NCI-H82 treated with DMSO at 0.1 percent for 48 hours (cell line): Measurements from ENCODE around the gene PLA2G4A.

Experiments
- DNase-seq: peaks from one replicate; lab custom pipeline; 2025; ENCODE audit not compliant: unreplicated experiment; lab: John Stamatoyannopoulos, UW

PLA2G4A gene

GRCh38 chr1:186828611-186829454 is at the start of gene PLA2G4A:
TSS of gene PLA2G4A (plus strand) at chr1:186828949. CDS start at chr1:186854355, 25,406 bp downstream.
- DNase-seq: peak; percentile 47

- DNase-seq: no peak
These were observed 48.7 kb upstream of the PLA2G4A start for GRCh38 chr1:186780076-186780475.

GRCh38 chr1:186781730-186782129 is 47.0 kb upstream of the PLA2G4A start:
- DNase-seq: no peak

- no peak for DNase-seq
These were observed 46.0 kb upstream of the PLA2G4A start for GRCh38 chr1:186782791-186783190.

GRCh38 chr1:186783193-186783592 is 45.6 kb upstream of the PLA2G4A start:
- no peak for DNase-seq

- DNase-seq: no peak
These were observed 43.2 kb upstream of the PLA2G4A start for GRCh38 chr1:186785503-186785902.

GRCh38 chr1:186790101-186790500 is 38.6 kb upstream of the PLA2G4A start:
- DNase-seq: no peak

GRCh38 chr1:186792870-186793581 is 35.7 kb upstream of the PLA2G4A start:
- DNase-seq: no peak

GRCh38 chr1:186793582-186793927 is 35.2 kb upstream of the PLA2G4A start:
- DNase-seq: no peak

- DNase-seq: no peak
These were observed 29.6 kb upstream of the PLA2G4A start for GRCh38 chr1:186798960-186799688.

GRCh38 chr1:186799689-186800054 is 29.1 kb upstream of the PLA2G4A start:
- DNase-seq: no peak

GRCh38 chr1:186802388-186802787 is 26.4 kb upstream of the PLA2G4A start:
- DNase-seq: no peak

GRCh38 chr1:186804679-186805078 is 24.1 kb upstream of the PLA2G4A start:
- DNase-seq: no peak

GRCh38 chr1:186806477-186806876 is 22.3 kb upstream of the PLA2G4A start:
- peak; percentile 26 for DNase-seq

- no peak for DNase-seq
These were observed 21.6 kb upstream of the PLA2G4A start for GRCh38 chr1:186807163-186807562.

GRCh38 chr1:186811892-186812291 is 16.9 kb upstream of the PLA2G4A start:
- no peak for DNase-seq

- no peak for DNase-seq
These were observed 16.2 kb upstream of the PLA2G4A start for GRCh38 chr1:186812570-186812969.

- no peak for DNase-seq
These were observed 15.3 kb upstream of the PLA2G4A start for GRCh38 chr1:186813420-186813819.

- no peak for DNase-seq
These were observed 9.6 kb upstream of the PLA2G4A start for GRCh38 chr1:186819126-186819525.

GRCh38 chr1:186819563-186819962 is 9.2 kb upstream of the PLA2G4A start:
- DNase-seq: no peak

GRCh38 chr1:186829686-186830587 is 1.2 kb downstream of the PLA2G4A start:
- DNase-seq: no peak
